Skeletal muscle satellite cell (primary cell): ENCODE data around the gene FAM72A.
"Not testable (repeated sequence)": the region's sequence is repeated elsewhere in the genome, so short reads cannot be mapped to it uniquely, and the experiment has no call there.

Source experiments
- H3K27me3 ChIP-seq: 2 replicates; pipeline ENCODE4 v1.7.0; 2013; ENCODE audit warnings: low read length; ENCODE audit not compliant: control insufficient read depth, insufficient read depth
- H3K36me3 ChIP-seq: 2 replicates; pipeline ENCODE4 v1.7.0; 2013; ENCODE audit warnings: mild to moderate bottlenecking, control low read depth, low read length; ENCODE audit not compliant: insufficient read depth
- H3K4me1 ChIP-seq: 2 replicates; pipeline ENCODE4 v1.7.0; 2013; ENCODE audit warnings: low read length; ENCODE audit not compliant: control insufficient read depth, insufficient read depth
- H3K4me2 ChIP-seq: 2 replicates; pipeline ENCODE4 v1.7.0; 2013; ENCODE audit warnings: mild to moderate bottlenecking, low read length
- H3K4me3 ChIP-seq: 2 replicates; pipeline ENCODE4 v1.7.0; 2013; ENCODE audit warnings: low read length
- H3K9ac ChIP-seq: 2 replicates; pipeline ENCODE4 v1.7.0; 2013; ENCODE audit warnings: mild to moderate bottlenecking, low read depth, low read length, moderate library complexity
- H3K9me3 ChIP-seq: replicated peaks from 2 replicates; pipeline ENCODE4 v1.7.0; 2013; ENCODE audit warnings: mild to moderate bottlenecking, control low read depth, low read length

FAM72A gene

DNA sequence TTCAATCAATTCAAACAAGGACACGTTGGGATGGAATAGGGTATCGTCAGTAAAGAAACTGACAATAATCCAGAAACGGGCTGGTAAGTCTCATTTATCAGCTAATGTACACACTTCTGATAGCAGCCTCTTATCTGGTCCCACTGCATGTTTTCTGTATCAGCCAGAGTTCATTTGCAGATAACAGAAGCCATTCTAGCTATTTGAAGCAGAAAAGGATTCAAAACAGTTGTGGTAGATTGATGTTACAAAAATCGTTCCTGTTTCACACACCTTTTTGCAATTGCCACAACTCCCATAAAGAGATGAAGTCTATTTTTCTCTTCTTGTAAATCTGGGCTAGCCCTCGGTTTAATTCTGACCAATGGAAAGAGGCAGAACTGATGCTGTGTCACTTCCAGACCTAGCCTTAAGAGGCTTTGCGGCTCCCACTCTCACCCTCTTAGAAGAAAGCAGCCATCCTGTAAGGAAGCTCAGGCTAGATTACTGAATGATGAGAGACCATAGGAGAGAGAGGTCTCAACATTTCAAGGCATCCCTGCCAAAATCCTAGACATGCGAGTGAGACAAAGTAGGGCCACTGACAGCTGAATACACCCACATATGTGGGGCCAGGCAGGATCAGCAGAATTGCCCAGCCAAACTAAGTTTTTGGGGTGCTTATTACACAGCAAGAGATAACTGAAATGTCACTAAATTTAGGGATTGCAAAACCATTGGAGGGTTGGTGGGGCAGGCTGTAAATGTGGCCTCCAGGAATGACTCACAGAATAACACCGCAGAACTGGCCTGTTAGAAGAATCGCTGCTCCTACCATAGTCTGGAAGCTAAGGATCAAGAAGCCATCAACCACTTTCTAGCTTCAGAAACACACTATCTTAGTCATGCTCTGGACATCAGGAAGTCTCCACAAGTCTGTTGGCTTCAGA, 24.3 kb downstream of the FAM72A start:
- H3K9ac ChIP-seq, H3K9me3 ChIP-seq, H3K4me3 ChIP-seq, H3K27me3 ChIP-seq, H3K36me3 ChIP-seq, H3K4me2 ChIP-seq: not testable (repeated sequence)
- H3K4me1 ChIP-seq: peaks cover 11% of the 10 kb centered on the region

DNA sequence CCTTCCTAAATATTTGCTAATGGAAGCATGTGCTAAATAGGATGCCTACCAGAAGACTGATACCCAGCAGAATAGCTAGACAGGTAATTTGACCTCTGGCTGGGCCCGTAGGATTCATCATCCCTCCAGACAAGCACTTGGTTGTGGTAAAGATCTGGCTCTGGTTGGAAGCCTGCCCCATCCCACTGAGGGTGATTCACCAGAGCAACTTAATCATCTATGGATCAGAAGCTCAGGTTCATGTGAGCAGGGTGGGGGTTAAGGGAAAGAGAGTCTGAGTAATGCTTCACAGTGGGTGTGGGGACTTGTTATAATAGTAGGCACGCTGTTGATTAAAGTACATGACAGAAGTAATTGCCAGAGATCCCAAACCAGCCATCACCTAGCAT, 26.5 kb downstream of the FAM72A start:
- not testable (repeated sequence) for H3K4me3 ChIP-seq, H3K27me3 ChIP-seq, H3K4me2 ChIP-seq, H3K36me3 ChIP-seq, H3K9ac ChIP-seq, H3K9me3 ChIP-seq
- H3K4me1 ChIP-seq: peaks cover 11% of the 10 kb centered on the region

DNA sequence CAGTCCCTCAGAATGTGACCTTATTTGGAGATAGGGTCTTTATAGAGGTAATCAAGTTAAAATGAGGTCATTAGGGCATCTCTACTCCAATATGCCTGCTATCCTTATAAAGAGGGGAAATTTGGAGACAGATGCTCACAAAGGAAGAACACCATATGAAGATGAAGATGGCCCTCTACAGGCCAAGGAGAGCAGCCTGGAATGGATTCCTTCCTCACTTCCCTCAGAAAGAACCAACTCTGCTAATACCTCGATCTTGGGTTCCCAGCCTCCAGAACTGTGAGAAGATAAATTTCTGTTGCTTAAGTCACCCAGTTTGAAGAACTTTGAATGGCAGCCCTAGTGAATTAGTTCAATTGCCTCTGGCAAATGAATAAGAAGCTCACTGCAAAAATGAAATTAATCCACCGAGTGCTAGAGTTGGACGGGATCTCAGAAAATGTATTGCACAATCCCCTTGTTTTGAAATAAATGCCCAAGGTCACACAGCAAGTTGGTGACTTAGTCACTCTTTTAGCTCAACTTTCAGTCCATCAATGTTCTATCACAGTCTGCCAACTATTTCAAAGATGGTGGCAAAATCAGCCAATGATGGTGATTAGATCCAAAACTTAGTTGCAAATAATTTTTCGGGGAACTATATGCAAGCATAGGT, 27.1 kb downstream of the FAM72A start:
- H3K4me3 ChIP-seq, H3K36me3 ChIP-seq, H3K9ac ChIP-seq, H3K9me3 ChIP-seq, H3K27me3 ChIP-seq: not testable (repeated sequence)
- peaks cover 11% of the 10 kb centered on the region for H3K4me1 ChIP-seq
- H3K4me2 ChIP-seq: peak overlapping the region; percentile 64

DNA sequence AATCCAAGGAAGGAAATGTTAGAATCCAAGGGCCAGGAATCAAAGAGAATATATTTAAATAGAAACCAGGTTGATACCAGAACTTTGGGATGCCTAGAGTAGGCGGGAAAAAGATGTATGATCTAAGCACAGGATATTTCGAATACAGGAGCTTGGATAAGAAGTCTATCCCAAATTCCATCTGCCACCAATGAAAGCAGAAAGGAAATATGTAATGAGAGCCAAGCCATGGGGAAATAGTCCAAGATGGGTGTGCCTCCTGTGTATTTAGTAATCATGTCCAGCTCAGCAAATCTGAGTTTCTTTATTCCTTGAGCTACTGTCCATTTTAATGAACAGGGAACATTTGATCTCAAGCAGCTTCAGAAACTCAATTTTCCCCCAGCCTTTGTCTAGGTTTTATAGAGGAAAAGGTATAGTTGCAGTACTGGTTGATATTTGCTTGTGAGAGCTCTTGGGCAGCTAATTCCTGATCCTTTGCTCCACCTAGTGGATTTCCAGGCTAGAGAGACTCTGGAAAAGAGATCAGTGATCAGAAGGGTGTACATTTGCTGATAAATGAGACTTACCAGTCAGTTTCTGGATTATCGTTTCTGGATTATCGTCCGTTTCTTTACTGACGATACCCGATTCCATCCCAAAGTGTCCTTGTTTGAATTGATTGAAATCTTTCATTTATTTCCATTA, 28.3 kb downstream of the FAM72A start:
- not testable (repeated sequence) for H3K9me3 ChIP-seq, H3K9ac ChIP-seq, H3K36me3 ChIP-seq, H3K27me3 ChIP-seq, H3K4me2 ChIP-seq, H3K4me3 ChIP-seq
- H3K4me1 ChIP-seq: peaks cover 11% of the 10 kb centered on the region

DNA sequence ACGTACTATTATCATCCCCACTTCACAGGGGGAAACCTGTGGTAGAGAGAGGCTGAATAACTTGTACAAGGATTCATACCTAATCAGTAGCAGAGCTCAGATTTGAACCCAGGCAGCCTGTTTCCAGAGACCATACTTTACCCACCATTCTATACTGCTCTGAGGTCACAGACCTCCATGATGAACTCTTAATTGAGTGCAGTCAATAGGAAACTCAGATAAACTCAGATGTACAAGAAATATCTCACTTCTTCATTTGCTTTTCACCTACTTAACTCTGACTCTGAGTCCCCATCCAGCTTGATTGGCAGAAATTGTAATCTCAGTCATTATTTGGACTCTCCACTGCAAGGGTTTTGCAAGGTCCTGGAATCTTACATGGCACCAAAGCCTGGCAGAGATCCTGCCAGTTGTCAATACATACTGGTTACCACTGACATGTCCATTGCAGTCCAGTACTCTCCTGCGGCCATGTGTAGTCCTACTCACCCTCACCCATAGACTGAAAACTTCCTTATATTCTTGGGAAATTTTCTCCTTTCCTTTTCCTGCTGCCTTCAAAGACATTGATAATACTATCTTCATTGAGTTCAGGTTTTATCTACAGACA, 29.4 kb downstream of the FAM72A start:
- not testable (repeated sequence) for H3K4me1 ChIP-seq, H3K27me3 ChIP-seq, H3K4me2 ChIP-seq

DNA sequence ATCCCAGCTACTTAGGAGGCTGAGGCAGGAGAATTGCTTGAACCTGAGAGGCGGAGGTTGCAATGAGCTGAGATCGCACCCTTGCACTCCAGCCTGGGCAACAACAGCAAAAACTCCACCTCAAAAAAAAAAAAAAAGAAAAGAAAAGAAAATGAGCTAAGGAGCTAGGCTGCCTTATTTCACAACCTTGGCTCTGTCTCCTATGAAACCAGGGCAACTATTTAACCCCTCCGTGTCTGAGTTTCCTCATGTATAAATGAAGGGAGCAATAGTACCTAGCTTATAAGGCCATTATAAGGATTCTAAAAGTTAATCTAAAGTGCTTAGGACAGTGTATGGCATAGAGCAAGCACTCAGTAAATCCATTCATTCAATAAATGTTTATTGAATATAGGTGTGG, 32.8 kb downstream of the FAM72A start:
- H3K9ac ChIP-seq, H3K36me3 ChIP-seq, H3K4me2 ChIP-seq, H3K9me3 ChIP-seq, H3K4me1 ChIP-seq, H3K27me3 ChIP-seq, H3K4me3 ChIP-seq: not testable (repeated sequence)

More for the DNA sequence above, 29.4 kb downstream of the FAM72A start:
- not testable (repeated sequence) for H3K4me3 ChIP-seq, H3K36me3 ChIP-seq, H3K9me3 ChIP-seq, H3K9ac ChIP-seq

DNA sequence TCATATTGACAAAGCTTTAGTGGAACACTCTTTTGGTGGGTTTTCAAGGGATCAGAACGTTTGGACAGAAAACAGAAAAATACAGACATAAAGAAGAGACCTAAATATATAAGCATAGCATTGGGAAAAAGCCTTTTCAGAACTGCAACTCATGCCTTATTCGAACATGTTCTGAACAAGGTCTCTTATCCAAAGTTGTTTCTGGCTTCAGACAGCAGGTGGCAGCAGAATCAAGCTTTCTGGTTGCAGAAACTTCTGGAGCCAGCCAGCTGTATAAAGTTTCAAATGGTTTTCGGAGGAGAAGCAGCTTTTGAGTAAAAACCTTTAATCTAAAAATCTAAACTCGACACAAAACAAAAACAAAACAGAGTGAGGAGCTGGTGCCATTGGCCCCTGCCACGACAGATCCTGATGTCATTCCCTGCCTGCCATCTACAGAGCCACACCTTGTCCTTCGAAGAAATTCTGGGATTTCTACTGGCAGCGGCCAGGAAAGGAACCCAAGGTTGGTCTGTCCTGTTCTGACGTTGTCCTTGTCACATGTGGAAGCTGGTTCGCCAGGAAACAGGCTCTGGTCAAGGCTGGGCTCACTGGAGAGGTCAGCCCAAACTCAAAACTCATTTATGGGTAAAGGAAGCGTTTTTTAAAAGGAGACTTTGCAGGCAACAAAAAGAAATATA, 35.1 kb downstream of the FAM72A start:
- not testable (repeated sequence) for H3K4me2 ChIP-seq, H3K9me3 ChIP-seq, H3K9ac ChIP-seq, H3K36me3 ChIP-seq, H3K4me3 ChIP-seq, H3K4me1 ChIP-seq, H3K27me3 ChIP-seq

DNA sequence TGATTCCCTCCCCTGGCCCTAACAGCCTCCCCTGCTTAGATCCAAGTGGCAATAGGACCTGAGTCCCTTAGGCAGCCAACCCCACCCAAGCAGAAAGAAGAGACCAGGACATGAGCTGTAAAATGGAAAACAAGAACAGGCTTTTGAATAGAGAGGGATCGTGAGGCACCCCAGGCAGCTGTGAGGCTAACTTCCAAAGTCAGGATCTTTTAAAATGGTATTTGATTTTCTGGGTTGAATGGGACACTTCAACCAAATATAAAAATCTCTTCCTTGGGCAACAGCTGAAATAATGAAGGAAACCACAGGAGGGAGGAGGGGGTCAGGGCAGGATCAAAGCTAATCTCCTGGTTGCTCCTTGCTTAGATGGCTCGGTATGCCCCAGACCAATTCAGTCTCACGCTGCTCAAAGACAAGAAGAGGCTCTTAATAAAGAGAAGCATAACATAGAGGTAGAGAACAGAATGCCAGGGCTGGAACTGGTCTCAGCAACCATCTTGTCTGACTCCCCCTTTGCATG, 56.8 kb downstream of the FAM72A start:
- no peak overlapping the region for H3K4me2 ChIP-seq
- H3K36me3 ChIP-seq: no peaks in the 10 kb centered on the region
- H3K9ac ChIP-seq: no peak overlapping the region
- peaks cover 54% of the 10 kb centered on the region for H3K27me3 ChIP-seq
- H3K4me3 ChIP-seq: no peak overlapping the region
- H3K9me3 ChIP-seq: no peaks in the 10 kb centered on the region
- no peaks in the 10 kb centered on the region for H3K4me1 ChIP-seq

DNA sequence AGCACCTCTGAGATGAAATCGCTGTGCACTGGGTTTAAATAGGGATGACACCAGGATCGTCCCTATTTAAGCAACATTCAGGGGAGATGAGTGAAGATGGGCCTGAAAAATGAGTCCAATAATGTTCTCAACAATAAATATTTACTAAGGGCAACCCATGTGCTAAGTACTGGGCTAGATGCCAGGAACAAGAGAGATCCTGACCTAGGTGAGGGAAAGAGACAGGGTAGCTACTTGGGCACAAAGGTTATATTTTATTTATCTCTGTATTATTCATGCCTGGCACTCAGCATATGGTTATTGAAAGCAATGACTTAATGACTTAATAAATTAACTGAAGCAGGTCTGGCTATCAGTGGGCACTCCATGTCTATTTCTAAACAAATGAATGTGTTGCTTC, 58.0 kb downstream of the FAM72A start:
- Histone ChIP-seq H3K9ac (no peak overlapping the region), H3K9me3 (no peaks in the 10 kb centered on the region), H3K4me1 (no peaks in the 10 kb centered on the region), H3K4me2 (no peak overlapping the region), H3K36me3 (no peaks in the 10 kb centered on the region), H3K4me3 (no peak overlapping the region), H3K27me3 (peaks cover 66% of the 10 kb centered on the region)

DNA sequence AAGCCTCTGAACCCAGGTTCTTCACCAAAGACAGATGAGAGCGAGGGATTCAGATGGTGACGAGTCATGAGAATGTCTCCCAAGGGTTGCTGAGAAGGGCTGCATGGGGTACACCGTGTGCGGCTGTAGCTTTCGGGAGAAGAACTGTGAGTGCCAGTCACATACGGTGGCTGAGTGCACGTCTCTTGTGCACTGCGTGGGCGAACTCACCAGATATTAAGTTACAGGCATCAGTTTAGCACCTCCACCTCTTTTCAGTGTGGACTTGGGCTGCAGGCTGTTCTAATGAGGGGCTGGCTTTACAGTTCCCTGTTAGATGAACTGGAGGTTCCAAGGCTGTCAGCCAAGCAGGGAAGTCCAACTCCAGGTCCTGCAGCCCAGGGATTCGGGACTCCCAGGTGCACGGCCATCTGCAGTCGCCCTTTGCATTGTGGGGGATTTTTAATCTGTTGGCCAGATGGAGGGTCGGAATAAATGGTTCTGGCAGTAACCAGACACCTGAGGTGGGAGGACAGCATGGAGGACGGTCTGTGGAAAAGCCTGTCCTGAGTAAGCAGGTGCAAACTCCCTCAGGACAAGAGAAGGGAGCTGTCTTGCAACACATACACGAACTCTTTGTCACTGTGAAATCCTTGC, 59.0 kb downstream of the FAM72A start:
- Histone ChIP-seq H3K4me3 (no peak overlapping the region), H3K9ac (no peak overlapping the region), H3K27me3 (peaks cover 72% of the 10 kb centered on the region)

More for the DNA sequence above, 59.0 kb downstream of the FAM72A start:
- Histone ChIP-seq H3K4me1 (no peaks in the 10 kb centered on the region), H3K36me3 (no peaks in the 10 kb centered on the region), H3K9me3 (no peaks in the 10 kb centered on the region), H3K4me2 (no peak overlapping the region)
